Mesenchymal stem cell (in vitro differentiated cells and primary cell): ENCODE data around the gene CMTM1.

Source experiments
- DNase-seq: peaks from one replicate; pipeline ENCODE4 v3.0.0-alpha.2; 2013
- H2AFZ ChIP-seq: one replicate; pipeline ENCODE4 v1.6.1; 2013; ENCODE audit warnings: low read depth, mild to moderate bottlenecking, control low read depth, inconsistent platforms, low read length, moderate library complexity
- H2AK5ac ChIP-seq: 2 replicates; pipeline ENCODE4 v1.6.1; 2013; ENCODE audit warnings: low read length, moderate library complexity, mild to moderate bottlenecking, inconsistent platforms; ENCODE audit not compliant: severe bottlenecking
- H2BK120ac ChIP-seq: one replicate; pipeline ENCODE4 v1.6.1; 2013; ENCODE audit warnings: low read depth, mild to moderate bottlenecking, inconsistent platforms, low read length, moderate library complexity
- H2BK12ac ChIP-seq, 2 experiments: one replicate each; pipeline ENCODE4 v1.6.1; 2013; ENCODE audit warnings: inconsistent platforms in 2 of 2, low read length in 2 of 2, mild to moderate bottlenecking in 2 of 2, moderate library complexity in 2 of 2, control low read depth in 1 of 2
- H2BK15ac ChIP-seq: one replicate; pipeline ENCODE4 v1.6.1; 2013; ENCODE audit warnings: mild to moderate bottlenecking, low read depth, inconsistent platforms; ENCODE audit not compliant: poor library complexity, severe bottlenecking
- H2BK5ac ChIP-seq: 2 replicates; pipeline ENCODE4 v1.6.1; 2013; ENCODE audit warnings: low read depth, mild to moderate bottlenecking, low read length, control low read depth, inconsistent platforms; ENCODE audit not compliant: poor library complexity, severe bottlenecking
- H3K14ac ChIP-seq, 2 experiments: one replicate each; pipeline ENCODE4 v1.6.1; 2013; ENCODE audit warnings: inconsistent platforms in 2 of 2, low read length in 2 of 2, control low read depth in 1 of 2, mild to moderate bottlenecking in 1 of 2, moderate library complexity in 1 of 2
- H3K18ac ChIP-seq, 2 experiments: one replicate each; pipeline ENCODE4 v1.6.1; 2013; ENCODE audit warnings: inconsistent platforms in 2 of 2, low read length in 2 of 2, control low read depth in 1 of 2, low read depth in 1 of 2, mild to moderate bottlenecking in 1 of 2
- H3K23ac ChIP-seq, 2 experiments: one replicate each; pipeline ENCODE4 v1.6.1; 2013; ENCODE audit warnings: inconsistent platforms in 2 of 2, low read length in 2 of 2, mild to moderate bottlenecking in 2 of 2, moderate library complexity in 2 of 2, control low read depth in 1 of 2
- H3K27ac ChIP-seq: 2 replicates; pipeline ENCODE4 v1.5.1; 2013; ENCODE audit warnings: mild to moderate bottlenecking, moderate library complexity, low read length, control low read depth, inconsistent platforms; ENCODE audit not compliant: poor library complexity, severe bottlenecking
- H3K27me3 ChIP-seq, 2 experiments: 2 replicates each; pipeline versions ENCODE4 v1.6.1 to v1.7.0; 2013; ENCODE audit warnings: low read length in 2 of 2, mild to moderate bottlenecking in 2 of 2, moderate library complexity in 2 of 2, control low read depth in 1 of 2, inconsistent platforms in 1 of 2; ENCODE audit not compliant: control insufficient read depth in 1 of 2, insufficient read depth in 1 of 2
- H3K36me3 ChIP-seq, 2 experiments: 2 replicates each; pipeline versions ENCODE4 v1.6.1 to v1.7.0; 2013; ENCODE audit warnings: low read length in 2 of 2, control low read depth in 1 of 2, inconsistent platforms in 1 of 2, low read depth in 1 of 2, mild to moderate bottlenecking in 1 of 2; ENCODE audit not compliant: insufficient read depth in 2 of 2, control insufficient read depth in 1 of 2
- H3K4ac ChIP-seq, 2 experiments: one replicate each; pipeline ENCODE4 v1.6.1; 2013; ENCODE audit warnings: inconsistent platforms in 2 of 2, low read length in 2 of 2, mild to moderate bottlenecking in 2 of 2, moderate library complexity in 2 of 2, control low read depth in 1 of 2, low read depth in 1 of 2
- H3K4me1 ChIP-seq: 2 replicates; pipeline ENCODE4 v1.6.1; 2013; ENCODE audit warnings: low read depth, low read length, control low read depth; ENCODE audit not compliant: control insufficient read depth, insufficient read depth
- H3K4me2 ChIP-seq: 2 replicates; pipeline ENCODE4 v1.6.1; 2013; ENCODE audit warnings: low read length, mild to moderate bottlenecking, inconsistent platforms; ENCODE audit not compliant: poor library complexity, severe bottlenecking
- H3K4me3 ChIP-seq, 2 experiments: 2 replicates each; pipeline versions ENCODE4 v1.5.1 to v1.7.0; 2013; ENCODE audit warnings: low read length in 2 of 2, mild to moderate bottlenecking in 2 of 2, control low read depth in 1 of 2, low read depth in 1 of 2; ENCODE audit not compliant: insufficient read depth in 1 of 2
- H3K79me1 ChIP-seq: replicated peaks from 2 replicates; pipeline ENCODE4 v1.6.1; 2013; ENCODE audit warnings: mild to moderate bottlenecking, control low read depth, low read length, inconsistent platforms; ENCODE audit not compliant: poor library complexity, severe bottlenecking
- H3K9ac ChIP-seq: 2 replicates; pipeline ENCODE4 v1.7.0; 2013; ENCODE audit warnings: mild to moderate bottlenecking, low read length, moderate library complexity
- H3K9me3 ChIP-seq: 2 replicates; pipeline ENCODE4 v1.7.0; 2013; ENCODE audit warnings: mild to moderate bottlenecking, low read length; ENCODE audit not compliant: control insufficient read depth
- H4K8ac ChIP-seq: one replicate; pipeline ENCODE4 v1.6.1; 2013; ENCODE audit warnings: inconsistent platforms, mild to moderate bottlenecking, low read length, moderate library complexity
- H4K91ac ChIP-seq: one replicate; pipeline ENCODE4 v1.6.1; 2013; ENCODE audit warnings: mild to moderate bottlenecking, low read length, inconsistent platforms
- WGBS: methylation state at CpG from one replicate; pipeline ENCODE4 v1.1.7; 2013; ENCODE audit warnings: mixed read lengths; 5-methylcytosine and 5-hydroxymethylcytosine counted together

Gene CMTM1

DNA sequence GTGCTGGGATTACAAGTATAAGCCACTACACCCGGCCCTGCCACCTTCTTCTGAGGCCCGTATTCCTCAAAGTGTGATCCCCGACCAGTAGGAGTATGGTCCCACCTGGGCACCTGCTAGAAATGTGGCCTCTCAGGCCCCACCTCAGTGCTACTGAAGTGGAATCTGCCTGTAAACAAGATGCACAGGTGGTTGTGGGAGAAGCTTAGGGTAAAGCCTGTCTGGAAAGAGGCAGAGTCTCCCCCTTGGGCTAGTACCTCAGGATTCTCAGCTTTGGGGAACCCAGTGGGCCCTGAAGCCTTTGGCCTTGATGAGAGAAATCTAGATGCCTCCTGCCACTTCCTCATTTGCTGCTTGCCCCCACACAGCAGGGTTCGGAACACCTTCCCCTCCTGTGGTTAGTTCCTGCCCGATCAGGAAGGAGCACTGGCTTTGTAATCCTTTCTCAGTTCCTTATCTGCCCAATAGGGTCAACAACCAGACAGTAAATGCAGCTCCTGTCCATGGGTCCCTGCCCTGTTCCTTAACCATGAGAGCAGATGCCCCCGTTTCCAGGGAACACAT is 41.6 kb upstream of the CMTM1 start:
- Histone ChIP-seq H2AFZ (no peak overlapping the region), H3K27me3 (no peaks in the 10 kb centered on the region), H2BK12ac (no peak overlapping the region), H3K4me2 (no peak overlapping the region), H3K14ac (no peak overlapping the region), H3K4me3 (no peak overlapping the region), H2BK5ac (no peak overlapping the region), H3K27ac (peak overlapping the region; percentile 7), H3K4ac (no peak overlapping the region), H3K9ac (no peak overlapping the region), H3K79me1 (peaks cover 13% of the 10 kb centered on the region), H4K8ac (no peak overlapping the region), H3K4me1 (peaks cover 26% of the 10 kb centered on the region), H3K9me3 (no peaks in the 10 kb centered on the region), H3K36me3 (peaks cover 70% of the 10 kb centered on the region in 2 experiments), H3K23ac (peak overlapping the region in 1 of 2 experiments; percentile 27), H2BK120ac (no peak overlapping the region), H2AK5ac (peak overlapping the region; percentile 20), H4K91ac (no peak overlapping the region), H3K18ac (no peak overlapping the region), H2BK15ac (no peak overlapping the region)
- 83% methylated on average over 6 of the region's 6 CpGs for WGBS
- no peak for DNase-seq

DNA sequence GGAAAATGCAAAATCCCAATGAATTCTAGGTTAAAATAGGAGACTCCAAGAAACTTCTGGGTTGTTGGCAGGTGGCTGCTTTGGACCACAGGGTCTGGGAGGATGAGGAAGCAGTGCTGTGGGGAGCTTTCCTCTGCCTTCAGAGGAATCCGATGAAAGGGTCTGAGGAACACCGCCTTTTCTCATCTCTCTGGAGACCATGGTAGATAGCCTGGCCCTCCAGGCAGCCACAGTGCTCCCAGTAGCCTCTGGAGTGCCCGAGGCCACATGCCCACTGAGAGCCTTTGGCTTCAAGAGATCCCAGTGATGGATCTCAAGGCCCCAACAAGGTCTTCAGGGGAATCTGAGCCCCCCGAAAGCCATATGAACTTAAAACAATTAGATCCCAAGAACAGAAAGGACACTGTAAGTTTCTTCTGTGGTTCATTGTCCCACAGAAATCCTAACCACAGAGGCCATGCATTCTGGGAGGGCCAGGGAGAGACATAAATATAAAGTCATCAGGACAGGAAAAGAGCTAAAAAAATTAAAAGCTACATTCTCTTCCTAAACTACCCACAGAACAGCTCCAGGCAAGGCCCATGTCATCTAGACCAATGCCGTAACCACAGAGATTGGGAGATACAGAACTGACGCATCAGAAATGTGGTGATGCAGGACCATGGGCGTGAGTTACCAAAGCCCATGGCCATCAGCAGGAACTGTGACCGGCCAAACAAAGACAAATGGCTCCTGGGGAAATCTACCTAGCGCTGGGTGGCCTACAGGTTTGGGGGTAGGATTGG is 40.7 kb upstream of the CMTM1 start:
- Histone ChIP-seq H3K9ac (no peak overlapping the region), H3K4me2 (no peak overlapping the region), H2BK12ac (no peak overlapping the region), H2BK5ac (no peak overlapping the region), H2AFZ (no peak overlapping the region), H3K27me3 (no peaks in the 10 kb centered on the region), H3K79me1 (peaks cover 5% of the 10 kb centered on the region), H3K23ac (no peak overlapping the region), H3K9me3 (no peaks in the 10 kb centered on the region), H4K91ac (no peak overlapping the region), H3K4me1 (peaks cover 24% of the 10 kb centered on the region), H3K4me3 (no peak overlapping the region), H3K14ac (no peak overlapping the region), H2BK15ac (no peak overlapping the region), H3K18ac (no peak overlapping the region), H4K8ac (no peak overlapping the region), H3K27ac (no peak overlapping the region), H2BK120ac (no peak overlapping the region), H3K36me3 (peaks cover 67 to 74% of the 10 kb centered on the region in 2 experiments), H3K4ac (no peak overlapping the region), H2AK5ac (peak overlapping the region; percentile 55)
- DNase-seq = peak; percentile 37
- WGBS = 97% methylated on average over 8 of the region's 9 CpGs

DNA sequence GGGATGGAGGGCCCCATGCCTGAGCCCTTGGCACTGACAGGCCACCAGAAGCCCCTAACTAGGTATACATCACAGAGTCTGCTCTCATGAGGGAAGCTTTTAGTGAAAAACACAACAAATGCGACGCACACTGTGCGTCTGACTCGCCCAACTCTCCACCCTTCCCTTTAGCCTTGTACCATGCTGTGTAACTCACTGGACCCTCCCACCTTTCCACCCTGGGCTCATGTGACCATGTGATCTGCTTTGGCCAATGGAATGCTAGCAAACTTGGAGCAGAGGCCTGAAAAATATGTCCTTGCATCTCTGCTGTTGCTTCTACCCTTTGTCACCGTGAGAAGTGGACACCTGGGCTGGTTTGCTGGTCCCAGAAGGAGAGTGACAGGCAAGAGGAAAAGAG is 37.9 kb upstream of the CMTM1 start:
- Histone ChIP-seq H3K23ac (no peak overlapping the region), H3K14ac (no peak overlapping the region), H4K8ac (no peak overlapping the region), H4K91ac (no peak overlapping the region), H3K36me3 (peaks cover 61 to 83% of the 10 kb centered on the region in 2 experiments), H3K18ac (no peak overlapping the region), H3K4ac (no peak overlapping the region), H2BK12ac (no peak overlapping the region), H3K4me2 (no peak overlapping the region), H3K9ac (no peak overlapping the region), H3K79me1 (peaks cover 3% of the 10 kb centered on the region), H3K9me3 (no peaks in the 10 kb centered on the region), H3K4me3 (no peak overlapping the region), H3K27ac (no peak overlapping the region), H2BK120ac (no peak overlapping the region), H2AFZ (no peak overlapping the region), H2BK5ac (no peak overlapping the region), H2BK15ac (no peak overlapping the region), H3K4me1 (peaks cover 6% of the 10 kb centered on the region), H3K27me3 (no peaks in the 10 kb centered on the region), H2AK5ac (no peak overlapping the region)
- WGBS = 95% methylated on average over 5 of the region's 5 CpGs
- DNase-seq = no peak

DNA sequence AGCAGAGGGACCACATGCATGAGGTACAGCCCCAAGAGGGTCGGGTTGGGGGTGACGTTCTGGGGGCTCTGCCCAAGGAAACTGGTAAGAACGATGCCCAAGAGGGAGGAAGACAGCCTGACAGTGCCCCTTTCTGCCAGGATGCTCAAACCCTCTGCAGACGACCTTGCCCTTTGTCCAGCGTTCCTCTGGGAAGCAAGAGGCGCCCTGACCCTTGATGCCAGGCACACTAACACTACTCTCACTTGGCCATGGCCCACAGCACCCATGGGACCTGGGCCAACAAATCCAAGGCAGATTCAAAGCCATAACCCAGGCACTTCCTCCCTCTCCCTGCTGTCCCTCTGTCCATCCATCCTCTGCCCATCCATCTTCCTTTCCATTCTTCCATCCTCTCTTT is 36.8 kb upstream of the CMTM1 start:
- no peak for DNase-seq
- H3K4ac ChIP-seq = no peak overlapping the region
- no peaks in the 10 kb centered on the region for H3K9me3 ChIP-seq
- 95% methylated on average over 6 of the region's 6 CpGs for WGBS
- H3K23ac ChIP-seq = no peak overlapping the region
- H2BK12ac ChIP-seq = no peak overlapping the region
- no peak overlapping the region for H2BK120ac ChIP-seq
- no peak overlapping the region for H3K18ac ChIP-seq
- no peak overlapping the region for H2AFZ ChIP-seq
- no peak overlapping the region for H3K4me3 ChIP-seq
- no peaks in the 10 kb centered on the region for H3K27me3 ChIP-seq
- no peak overlapping the region for H3K27ac ChIP-seq
- H3K4me2 ChIP-seq = no peak overlapping the region
- H3K79me1 ChIP-seq = peaks cover 5% of the 10 kb centered on the region
- no peak overlapping the region for H4K8ac ChIP-seq
- H3K4me1 ChIP-seq = peaks cover 6% of the 10 kb centered on the region
- H3K36me3 ChIP-seq = peaks cover 59 to 80% of the 10 kb centered on the region in 2 experiments
- no peak overlapping the region for H2BK15ac ChIP-seq
- H4K91ac ChIP-seq = no peak overlapping the region
- no peak overlapping the region for H2BK5ac ChIP-seq
- no peak overlapping the region for H2AK5ac ChIP-seq
- H3K9ac ChIP-seq = no peak overlapping the region
- no peak overlapping the region for H3K14ac ChIP-seq
